CD4-positive, alpha-beta T cell treated with Interleukin-12 subunit alpha and Interleukin-12 subunit beta, for 1 hour (primary cell): Measurements from ENCODE around the gene ETV3L.
"Not testable (repeated sequence)": the region's sequence is repeated elsewhere in the genome, so short reads cannot be mapped to it uniquely, and the experiment has no call there.

Experiments
- DNase-seq: peaks from one replicate; pipeline ENCODE4 v3.0.0-alpha.2; 2020

The ETV3L gene

GRCh38 chr1:157104598-157105293, 5.1 kb upstream of the ETV3L start:
- DNase-seq, result no peak

GRCh38 chr1:157103268-157103667, 3.7 kb upstream of the ETV3L start:
- no peak for DNase-seq

DNA sequence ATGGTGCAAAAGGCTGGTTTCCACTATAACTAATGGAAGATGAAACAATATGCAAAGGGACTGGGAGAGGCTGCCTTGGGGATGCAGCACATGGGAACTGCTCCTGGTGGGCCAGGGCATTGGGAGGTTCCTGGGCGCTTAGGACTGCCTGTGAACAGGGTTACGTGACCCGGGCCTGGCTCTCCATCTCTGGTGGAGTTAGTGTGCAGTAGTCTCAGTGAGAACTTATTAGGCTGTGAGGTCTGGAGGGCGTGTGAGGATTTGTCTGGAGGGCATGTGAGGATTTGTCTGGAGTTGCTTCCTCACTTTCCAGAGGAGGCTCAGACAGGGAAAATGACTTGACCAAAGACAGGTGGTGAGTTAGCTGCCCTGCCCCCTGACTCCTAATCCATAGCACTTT, 1.5 kb upstream of the ETV3L start:
- DNase-seq, result no peak

GRCh38 chr1:157098987-157099632, 498 bp downstream of the ETV3L start:
- DNase-seq, result not testable (repeated sequence)

DNA sequence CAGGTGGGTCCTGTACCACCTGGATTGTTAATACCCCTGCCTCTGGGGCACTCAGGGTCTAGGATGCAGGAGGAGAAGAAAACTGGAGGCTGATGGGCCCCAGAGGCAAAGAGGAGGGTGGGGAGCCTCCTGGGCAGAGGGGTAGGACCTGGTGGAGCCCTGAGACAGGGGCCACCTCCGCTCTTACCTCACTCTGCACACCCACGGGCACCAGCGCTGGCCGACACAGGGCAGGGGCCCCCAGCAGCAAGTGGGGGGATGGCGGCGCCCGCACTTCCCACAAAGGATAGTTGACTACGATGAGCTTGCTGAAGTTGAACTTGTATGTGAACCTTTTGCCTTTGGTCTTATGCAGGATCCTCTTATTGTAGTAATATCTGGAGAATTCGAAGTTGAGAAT, 1.1 kb downstream of the ETV3L start:
- no peak for DNase-seq

DNA sequence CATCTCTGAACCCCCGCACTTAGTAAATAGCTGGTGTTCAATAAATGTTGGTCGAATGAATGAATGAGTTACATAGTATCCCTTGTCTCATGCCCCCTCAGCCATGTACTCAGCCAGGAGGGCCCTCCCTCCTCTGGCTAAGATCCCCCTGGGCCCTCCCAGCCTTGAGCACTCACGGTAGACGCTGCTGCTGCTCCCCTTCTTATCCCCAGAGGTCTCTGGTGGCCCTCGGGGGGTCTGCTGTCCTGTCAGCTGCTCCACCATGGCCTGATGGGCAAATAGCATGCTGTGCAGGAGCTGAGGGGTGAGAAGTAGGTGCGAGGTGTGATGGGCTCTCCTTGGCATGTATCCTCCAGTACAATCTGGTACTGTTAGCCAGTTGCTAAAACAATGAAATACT, 1.9 kb downstream of the ETV3L start:
- no peak for DNase-seq

GRCh38 chr1:157096881-157097280, 2.7 kb downstream of the ETV3L start:
- no peak for DNase-seq

DNA sequence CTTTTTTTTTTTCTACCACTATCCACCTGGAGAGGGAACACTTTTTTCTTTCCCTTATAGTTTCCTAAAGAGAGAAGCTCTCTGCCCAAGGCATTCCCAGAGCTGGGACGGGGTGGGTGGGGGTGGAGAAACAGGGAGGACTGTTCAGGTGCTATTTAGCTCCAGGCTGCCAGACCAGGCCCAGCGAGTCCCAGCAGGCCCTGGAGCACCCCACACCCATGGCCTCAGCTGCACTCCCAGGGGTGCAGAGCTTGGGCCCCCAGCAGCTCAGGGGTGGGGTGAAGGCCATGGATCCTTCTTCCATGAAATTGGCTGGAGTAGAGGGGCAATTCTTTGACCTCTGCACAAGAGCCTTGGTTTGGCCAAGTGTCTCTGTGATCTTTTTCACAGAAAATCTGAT, 4.1 kb downstream of the ETV3L start:
- DNase-seq, result no peak

DNA sequence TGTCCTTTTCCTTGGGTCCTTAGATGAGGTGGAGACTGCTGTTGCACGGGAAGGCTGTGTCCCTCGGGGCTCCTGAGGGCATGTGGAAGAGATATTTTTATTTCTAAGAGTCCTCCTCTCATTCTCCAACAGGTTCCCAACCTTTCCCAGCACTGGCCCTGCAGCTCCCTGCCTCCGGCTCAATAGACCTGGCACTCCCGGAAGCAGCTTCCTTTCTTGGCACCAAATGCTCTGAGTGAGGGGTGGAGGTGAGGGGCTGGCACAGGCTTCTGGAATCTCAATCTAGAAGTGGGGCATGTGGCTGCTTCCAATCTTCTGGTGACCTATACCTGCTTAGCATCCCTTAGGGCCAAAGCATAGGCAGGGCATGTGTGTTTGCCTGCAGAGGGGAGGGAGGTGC, 4.5 kb downstream of the ETV3L start:
- no peak for DNase-seq

GRCh38 chr1:157092831-157093230, 6.8 kb downstream of the ETV3L start:
- DNase-seq, result no peak

DNA sequence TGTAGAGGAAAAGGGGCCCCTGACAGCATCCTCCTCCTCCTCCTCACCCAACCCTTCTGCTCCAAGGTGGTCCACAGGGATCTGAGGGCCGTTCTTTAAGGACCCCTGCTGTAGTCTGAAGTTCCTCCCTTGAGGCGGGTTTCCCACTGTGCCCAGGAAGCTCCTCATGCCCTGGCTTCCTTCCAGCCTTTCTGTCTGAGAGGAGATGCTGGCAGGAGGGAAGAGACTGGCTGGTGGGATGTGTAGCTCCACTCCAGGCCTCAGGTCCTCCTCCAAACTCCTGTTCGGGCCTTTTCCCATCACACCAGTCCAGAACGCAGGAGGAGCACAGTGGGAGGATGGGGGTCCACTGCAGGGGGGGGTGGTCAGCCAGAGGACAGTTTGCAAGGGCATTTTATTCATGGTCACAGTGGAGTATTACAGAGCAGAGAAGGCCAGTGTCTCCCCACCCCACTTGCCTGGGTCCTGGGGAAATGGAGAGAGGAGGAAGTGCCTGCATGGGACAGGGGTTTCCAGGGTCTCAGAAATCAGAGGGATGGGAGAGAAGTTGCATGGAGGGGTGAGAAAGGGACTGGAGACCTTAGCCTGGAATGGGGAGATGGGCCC, 7.8 kb downstream of the ETV3L start:
- no peak for DNase-seq

GRCh38 chr1:157091186-157091585, 8.4 kb downstream of the ETV3L start:
- DNase-seq, result no peak

GRCh38 chr1:157090771-157091170, 8.8 kb downstream of the ETV3L start:
- no peak for DNase-seq

DNA sequence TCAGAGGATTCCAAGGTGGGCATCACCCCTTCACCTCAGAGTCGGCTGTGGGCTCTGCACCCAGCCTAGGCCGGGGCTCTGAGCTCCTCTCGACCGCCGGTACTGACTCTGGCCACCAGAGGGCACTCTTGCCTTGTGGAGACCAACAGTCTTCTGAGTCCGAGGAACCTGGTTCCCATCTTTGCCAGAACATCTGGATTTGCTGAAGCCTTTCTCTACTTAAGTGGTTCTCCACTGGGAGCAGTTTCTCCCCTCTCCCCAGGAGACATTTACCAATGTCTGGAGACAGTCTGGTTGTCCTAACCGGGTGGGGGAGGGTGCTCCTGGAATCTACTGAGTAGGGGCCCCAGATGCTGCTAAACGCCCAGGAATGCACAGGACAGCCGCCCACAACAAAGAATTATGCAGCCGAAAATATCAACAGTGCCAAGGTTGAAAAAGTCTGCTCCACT, 9.4 kb downstream of the ETV3L start:
- peak; percentile 83 for DNase-seq

- no peak for DNase-seq
Observed at GRCh38 chr1:157089789-157090188, 9.8 kb downstream of the ETV3L start.

- DNase-seq, result no peak
Observed at GRCh38 chr1:157088607-157089006, 11.0 kb downstream of the ETV3L start.

- DNase-seq, result no peak
Observed at GRCh38 chr1:157087030-157087429, 12.6 kb downstream of the ETV3L start.

GRCh38 chr1:157086299-157086698, 13.3 kb downstream of the ETV3L start:
- DNase-seq, result no peak

DNA sequence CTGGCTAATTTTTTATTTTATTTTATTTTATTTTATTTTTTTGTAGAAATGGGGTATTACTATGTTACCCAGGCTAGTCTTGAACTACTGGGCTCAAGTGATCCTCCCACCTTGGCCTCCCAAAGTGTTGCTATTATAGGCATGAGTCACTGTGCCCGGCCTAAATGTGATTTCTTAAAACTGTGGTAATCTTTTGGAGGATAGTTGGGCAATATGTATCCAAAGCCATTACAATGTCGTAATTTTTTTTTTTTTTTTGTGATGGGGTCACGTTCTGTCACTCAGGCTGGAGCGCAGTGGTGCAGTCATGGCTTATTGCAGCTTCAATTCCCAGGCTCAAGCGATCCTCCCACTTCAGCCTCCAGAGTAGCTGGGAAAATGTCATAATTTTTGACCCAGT, 14.2 kb downstream of the ETV3L start:
- DNase-seq, result no peak

GRCh38 chr1:157084720-157085119, 14.9 kb downstream of the ETV3L start:
- no peak for DNase-seq

- DNase-seq, result no peak
Observed at GRCh38 chr1:157081707-157082106, 17.9 kb downstream of the ETV3L start.

GRCh38 chr1:157080714-157081113, 18.9 kb downstream of the ETV3L start:
- no peak for DNase-seq

DNA sequence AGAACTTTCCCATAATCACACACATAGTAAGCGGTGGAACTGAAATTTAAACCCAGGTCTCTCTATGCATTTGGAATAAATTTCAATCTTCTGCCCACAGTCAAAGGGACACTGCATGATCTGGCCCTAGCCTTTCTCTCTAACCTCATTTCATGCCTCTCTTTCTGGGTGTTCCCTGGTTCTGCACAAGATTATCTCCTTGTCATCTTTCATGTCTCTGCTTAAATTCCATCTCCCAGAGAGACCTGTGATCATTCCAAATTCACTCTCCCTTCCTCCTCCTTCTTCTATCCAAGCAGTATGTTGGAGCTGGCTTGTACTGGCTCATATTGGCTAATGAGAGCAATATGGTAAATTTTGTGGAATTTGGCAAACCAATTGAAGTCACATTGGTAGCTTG, 22.2 kb downstream of the ETV3L start:
- DNase-seq, result no peak

DNA sequence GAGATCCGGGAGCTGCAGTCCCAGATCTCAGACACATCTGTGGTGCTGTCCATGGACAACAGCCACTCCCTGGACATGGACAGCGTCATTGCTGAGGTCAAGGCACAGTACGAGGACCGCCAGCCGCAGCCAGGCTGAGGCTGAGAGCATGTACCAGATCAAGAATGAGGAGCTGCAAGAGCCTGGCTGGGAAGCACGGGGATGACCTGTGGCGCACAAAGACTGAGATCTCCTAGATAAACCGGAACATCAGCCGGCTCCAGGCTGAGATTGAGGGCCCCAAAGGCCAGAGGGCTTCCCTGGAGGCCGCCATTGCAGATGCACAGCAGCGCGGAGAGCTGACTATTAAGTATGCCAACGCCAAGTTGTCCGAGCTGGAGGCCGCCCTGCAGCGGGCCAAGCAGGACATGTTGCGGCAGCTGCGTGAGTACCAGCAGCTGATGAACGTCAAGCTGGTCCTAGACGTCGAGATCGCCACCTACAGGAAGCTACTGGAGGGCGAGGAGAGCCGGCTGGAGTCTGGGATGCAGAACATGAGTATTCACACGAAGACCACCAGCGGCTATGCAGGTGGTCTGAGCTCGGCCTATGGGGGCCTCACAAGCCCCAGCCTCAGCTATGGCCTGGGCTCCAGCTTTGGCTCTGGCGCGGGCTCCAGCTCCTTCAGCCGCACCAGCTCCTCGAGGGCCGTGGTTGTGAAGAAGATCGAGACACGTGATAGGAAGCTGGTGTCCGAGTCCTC, 25.5 kb downstream of the ETV3L start:
- DNase-seq, result peak; percentile 30
